Retinal pigment epithelial cell (primary cell): ENCODE measurements around the gene HMOX1.

ENCODE experiments used
- DNase-seq: peaks from one replicate; pipeline ENCODE4 v3.0.0-alpha.2; 2010; ENCODE audit warnings: low read depth
- H3K4me3 ChIP-seq: 2 replicates; pipeline ENCODE4 v1.5.1; 2011; ENCODE audit warnings: mild to moderate bottlenecking, low read length, control low read depth, moderate library complexity
- CTCF ChIP-seq: conservative IDR thresholded peaks from 2 replicates; pipeline ENCODE4 v1.5.1; 2011; ENCODE audit warnings: low read depth, low read length, control low read depth, inconsistent platforms

Gene HMOX1

GRCh38 chr22:35350539-35351503, 30.1 kb upstream of the HMOX1 start:
- peak overlapping the region; percentile 62 for H3K4me3 ChIP-seq
- peak; percentile 63 for DNase-seq
- peak; percentile 72 for TF ChIP-seq CTCF

- no peak for DNase-seq
- peak; percentile 55 for TF ChIP-seq CTCF
Observed at GRCh38 chr22:35352214-35353111, 28.4 kb upstream of the HMOX1 start.

DNA sequence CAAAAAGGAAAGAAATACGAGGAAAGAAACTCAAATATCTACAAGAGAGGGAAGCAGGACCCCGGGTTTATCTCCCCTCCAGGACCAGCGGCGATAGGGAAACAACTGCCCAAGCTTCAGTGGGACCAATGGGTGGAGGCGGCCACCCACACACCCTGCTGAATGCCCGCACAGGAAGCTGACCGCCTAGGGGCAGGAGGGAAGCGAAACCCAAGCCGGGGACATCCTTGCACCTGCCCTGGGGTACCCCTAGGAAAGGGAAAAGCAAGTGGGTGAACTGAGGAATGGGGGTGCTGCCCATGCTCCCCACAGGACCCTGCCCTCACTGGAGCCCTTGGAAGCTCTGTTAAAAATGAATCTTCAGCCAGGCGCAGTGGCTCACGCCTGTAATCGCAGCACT, 27.6 kb upstream of the HMOX1 start:
- TF ChIP-seq CTCF: no peak
- DNase-seq: no peak
- no peak overlapping the region for H3K4me3 ChIP-seq

More at GRCh38 chr22:35352214-35353111, 28.4 kb upstream of the HMOX1 start:
- no peak overlapping the region for H3K4me3 ChIP-seq

- DNase-seq: no peak
- TF ChIP-seq CTCF: no peak
- H3K4me3 ChIP-seq: no peak overlapping the region
Observed at GRCh38 chr22:35354068-35354467, 26.8 kb upstream of the HMOX1 start.

- no peak for TF ChIP-seq CTCF
- H3K4me3 ChIP-seq: no peak overlapping the region
- DNase-seq: no peak
Observed at GRCh38 chr22:35357883-35358621, 22.8 kb upstream of the HMOX1 start.

DNA sequence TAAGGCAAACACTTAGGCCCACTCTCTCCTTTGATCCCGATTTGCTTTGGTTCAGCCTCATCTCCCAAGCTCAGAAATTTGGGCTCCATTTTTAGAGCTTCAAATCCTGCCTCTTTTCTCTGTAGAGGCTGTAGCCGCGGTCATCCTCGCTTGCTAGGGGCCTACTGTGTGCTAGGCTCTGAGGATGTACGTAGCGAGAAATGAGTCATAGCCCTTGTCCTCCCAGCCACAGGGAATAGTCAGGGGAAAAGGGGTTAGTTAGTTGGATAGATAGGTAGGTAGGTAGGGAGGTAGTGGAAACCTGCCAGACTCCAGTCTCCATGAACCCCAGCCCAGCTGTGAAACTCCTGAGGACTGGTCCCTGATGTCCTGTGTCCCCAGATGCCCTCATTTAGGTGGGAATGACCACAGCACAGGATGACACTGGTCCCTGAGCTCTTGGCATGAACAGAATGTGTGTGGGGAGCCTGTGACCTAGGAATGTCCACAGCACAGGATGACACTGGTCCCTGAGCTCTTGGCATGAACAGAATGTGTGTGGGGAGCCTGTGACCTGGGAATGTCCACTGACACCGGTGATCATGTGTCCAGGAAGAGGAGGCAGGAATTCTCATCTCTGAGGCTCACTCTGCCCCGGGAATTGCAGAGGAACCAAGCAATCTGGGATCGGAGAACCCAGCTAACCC, 21.4 kb upstream of the HMOX1 start:
- DNase-seq: no peak
- no peak for TF ChIP-seq CTCF
- H3K4me3 ChIP-seq: no peak overlapping the region
